Activated naive CD4-positive, alpha-beta T cell treated with anti-CD3 and anti-CD28 coated beads for 36 hours (primary cell): ENCODE measurements around the gene OGG1. TPM values are rescaled to one million over a fixed set of nuclear protein-coding genes. Genes with fewer than 3 reads are reported as not detected.

Experiments
- CTCF ChIA-PET: fragments of 350-600 bp; sonication (Branson Sonifier 250); formaldehyde crosslinking; loops from one replicate; lab custom pipeline; 2021; ENCODE audit warnings: antibody characterized with exemption; lab: Charles Lee
- DNase-seq: peaks from one replicate; pipeline ENCODE4 v3.0.0-alpha.2; 2020
- H3K27ac Mint-ChIP-seq: one replicate; pipeline ENCODE4 v1.8.0; 2021; ENCODE audit warnings: mild to moderate bottlenecking, mixed read lengths
- H3K27me3 Mint-ChIP-seq: one replicate; pipeline ENCODE4 v1.8.0; 2021; ENCODE audit warnings: low read depth, mixed read lengths
- H3K36me3 Mint-ChIP-seq: one replicate; pipeline ENCODE4 v1.8.0; 2021; ENCODE audit warnings: low read depth, mixed read lengths
- H3K4me1 Mint-ChIP-seq: one replicate; pipeline ENCODE4 v1.8.0; 2021; ENCODE audit warnings: low read depth, mixed read lengths
- H3K4me3 Mint-ChIP-seq: one replicate; pipeline ENCODE4 v1.8.0; 2021; ENCODE audit warnings: mild to moderate bottlenecking, moderate library complexity, mixed read lengths
- H3K9me3 Mint-ChIP-seq: one replicate; pipeline ENCODE4 v1.8.0; 2021; ENCODE audit warnings: mixed read lengths
- intact Hi-C: fragments of 100-400 bp; cut with micrococcal nuclease; formaldehyde crosslinking; loops from one replicate; pipeline ENCODE4 v1.15.1; 2023
- total RNA-seq, 2 experiments: library from RNA; stranded (reverse); gene quantifications; one replicate each; pipeline ENCODE4 v1.2.3, GENCODE V29; 2021

Gene OGG1
- total RNA-seq, 2 experiments from 2014 or later, result 26.1 to 28.5 TPM

DNA sequence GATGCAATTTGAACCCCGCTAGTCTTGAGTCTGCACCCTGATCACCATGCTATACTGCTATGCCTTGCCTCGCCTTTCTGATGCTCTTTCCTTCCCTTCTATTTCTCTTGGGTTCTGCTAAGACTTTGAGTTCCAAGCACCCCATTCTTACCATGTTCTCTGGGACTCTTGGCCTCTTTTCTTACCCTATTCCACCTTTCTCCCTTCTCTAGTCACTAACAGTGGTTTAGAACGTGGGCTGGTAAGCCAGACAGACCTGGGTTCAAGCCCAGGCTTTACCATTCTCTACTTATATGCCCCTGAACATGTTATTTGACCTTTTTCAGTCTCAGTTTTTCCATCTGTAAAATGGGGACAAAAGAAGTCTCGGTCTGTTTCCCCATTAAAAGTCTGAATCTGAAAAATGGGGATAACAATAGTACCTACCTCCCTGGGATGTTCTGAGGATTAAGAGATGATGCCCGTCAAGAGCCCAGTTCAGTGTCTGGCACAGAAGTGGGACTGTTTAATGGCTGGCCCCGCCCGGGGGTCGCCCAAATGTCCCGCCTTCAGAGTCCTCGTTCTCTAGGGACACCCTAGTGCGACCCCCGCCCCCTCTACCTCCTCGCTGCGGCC, 42.1 kb downstream of the OGG1 start:
- DNase-seq, result no peak
- H3K4me3 Mint-ChIP-seq, result peak overlapping the region; percentile 94
- H3K36me3 Mint-ChIP-seq, result peaks cover 33% of the 10 kb centered on the region

DNA sequence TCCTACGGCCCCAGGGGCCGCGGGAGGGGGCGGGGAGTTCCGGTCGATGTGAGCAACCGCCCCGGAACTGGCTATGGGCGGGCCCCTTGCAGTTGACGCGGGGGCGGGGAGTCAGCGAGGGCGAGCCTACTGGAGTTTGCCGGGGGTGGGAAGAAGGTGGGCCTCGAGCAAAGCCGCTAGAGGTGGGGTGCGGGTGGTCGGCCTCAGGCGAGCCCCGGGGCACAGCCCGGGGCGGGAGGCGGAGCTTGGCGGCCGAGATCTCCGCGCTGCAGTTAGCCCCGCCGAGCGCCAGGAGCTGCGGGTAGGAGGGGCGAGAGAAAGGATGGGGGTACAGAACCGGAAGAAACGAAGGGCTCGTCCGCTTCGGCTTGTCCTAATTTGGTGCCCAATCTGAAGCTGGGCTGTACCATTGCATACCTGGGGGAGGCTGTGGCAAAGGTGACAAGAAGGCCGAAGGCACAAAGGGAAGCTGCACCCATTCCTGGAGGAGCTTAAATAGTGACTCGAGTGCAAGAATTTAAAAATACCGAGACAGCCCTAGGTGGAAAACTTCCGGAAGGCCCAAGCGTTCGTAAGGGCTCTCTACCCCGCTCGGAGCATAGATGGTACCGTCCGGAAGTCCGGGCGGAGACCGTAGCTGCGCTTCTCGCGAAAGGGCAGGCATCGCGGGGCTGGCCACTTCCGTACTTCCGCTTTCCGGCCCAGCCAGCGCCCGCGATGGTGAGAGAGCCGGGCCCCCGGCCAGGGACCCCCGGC, 42.8 kb downstream of the OGG1 start, which contains the start of the genes ARPC4 and TADA3:
TSS of gene ARPC4 (plus strand) at position 678 of the 756 bp plus-strand sequence. CDS start at position 718, 40 bp downstream.
TSS of gene TADA3 (minus strand) at position 69 of the 756 bp plus-strand sequence. CDS start 1,007 bp downstream, outside the sequence.
- CTCF ChIA-PET, result interaction anchor here (0.5 to 1.4 kb wide), 4 partner anchors 12 to 402 kb away, joined by 3 to 6 read pairs (median 4); no protein-coding TSS in a partner anchor
- Mint-ChIP-seq H3K4me1 (peaks cover 67% of the 10 kb centered on the region), H3K9me3 (no peaks in the 10 kb centered on the region), H3K36me3 (peaks cover 34% of the 10 kb centered on the region), H3K27ac (peak within 1 kb of the TSS; percentile 100), H3K27me3 (no peaks in the 10 kb centered on the region), H3K4me3 (peak within 1 kb of the TSS; percentile 94)
- peak; percentile 94 for DNase-seq
- intact Hi-C loops, result loop anchor here (1.0 to 5.0 kb wide), 15 partner anchors 14 to 529 kb away; partner anchors contain the start of genes BRPF1, FANCD2, JAGN1 and MTMR14

More for the DNA sequence above, 42.1 kb downstream of the OGG1 start:
- CTCF ChIA-PET, result interaction anchor here (0.5 to 1.5 kb wide), 5 partner anchors 10 to 167 kb away, joined by 3 to 7 read pairs (median 5); no protein-coding TSS in a partner anchor
- no peaks in the 10 kb centered on the region for H3K9me3 Mint-ChIP-seq
- intact Hi-C loops, result loop anchor here (1.0 to 5.0 kb wide), 14 partner anchors 14 to 529 kb away; partner anchors contain the start of genes BRPF1, FANCD2, JAGN1 and MTMR14
- peaks cover 67% of the 10 kb centered on the region for H3K4me1 Mint-ChIP-seq
- peak overlapping the region; percentile 100 for H3K27ac Mint-ChIP-seq
- H3K27me3 Mint-ChIP-seq, result no peaks in the 10 kb centered on the region

DNA sequence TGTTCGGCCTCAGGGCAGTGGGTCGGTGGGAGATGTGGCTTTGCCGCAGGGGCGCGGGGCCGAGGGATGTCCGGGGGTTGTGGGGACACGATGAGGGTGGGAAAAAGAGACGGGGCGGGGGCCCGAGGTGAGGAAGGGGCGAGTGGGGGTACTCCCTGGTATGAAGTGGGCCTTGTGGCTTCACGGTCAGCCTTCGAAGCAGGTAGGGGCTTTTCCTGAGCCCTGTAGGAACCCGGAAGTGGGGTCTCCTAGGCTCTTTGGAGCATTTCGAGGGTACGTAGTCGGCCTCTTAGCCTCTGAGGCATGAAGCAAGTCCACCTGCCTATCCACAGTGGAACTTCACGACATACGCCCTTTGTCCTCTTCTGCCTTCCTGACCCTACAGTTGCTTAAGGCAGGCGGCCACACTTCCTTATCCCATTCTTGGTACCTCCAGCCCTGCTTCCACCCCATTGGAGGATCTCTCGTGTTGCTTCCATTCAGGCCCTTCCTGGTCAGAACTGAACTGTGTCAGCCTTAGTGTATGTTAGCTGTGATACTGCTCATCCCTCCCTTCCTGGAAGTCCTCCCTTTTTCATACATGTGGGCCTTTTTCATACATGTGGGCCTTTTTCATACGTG, 43.5 kb downstream of the OGG1 start:
- CTCF ChIA-PET, result interaction anchor here (0.6 to 1.4 kb wide), 3 partner anchors 12 to 402 kb away, joined by 3 to 6 read pairs (median 4); no protein-coding TSS in a partner anchor
- DNase-seq, result peak; percentile 53
- no peaks in the 10 kb centered on the region for H3K9me3 Mint-ChIP-seq
- H3K27me3 Mint-ChIP-seq, result no peaks in the 10 kb centered on the region
- intact Hi-C loops, result loop anchor here (1.0 to 5.0 kb wide), 5 partner anchors 15 to 430 kb away; partner anchors contain the start of genes FANCD2 and THUMPD3
- peak overlapping the region; percentile 100 for H3K27ac Mint-ChIP-seq
- H3K4me3 Mint-ChIP-seq, result peak overlapping the region; percentile 94
- peaks cover 64% of the 10 kb centered on the region for H3K4me1 Mint-ChIP-seq
- H3K36me3 Mint-ChIP-seq, result peaks cover 37% of the 10 kb centered on the region

DNA sequence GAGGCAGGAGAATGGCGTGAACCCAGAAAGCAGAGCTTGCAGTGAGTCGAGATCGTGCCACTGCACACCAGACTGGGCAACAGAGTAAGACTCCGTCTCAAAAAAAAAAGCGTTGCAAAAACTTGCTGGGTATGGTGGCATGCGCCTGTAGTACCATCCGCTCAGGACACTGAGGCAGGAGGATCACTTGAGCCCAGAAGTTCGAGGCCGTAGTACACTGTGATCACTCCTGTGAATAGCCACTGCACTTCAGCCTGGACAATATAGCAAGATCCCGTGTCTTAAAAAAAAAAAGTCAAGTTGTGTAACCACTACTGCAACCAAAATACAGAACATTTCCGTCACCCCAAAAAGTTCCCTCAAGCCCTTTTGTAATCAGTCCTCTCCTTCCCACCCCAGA, 44.6 kb downstream of the OGG1 start:
- Mint-ChIP-seq H3K27me3 (no peaks in the 10 kb centered on the region), H3K4me3 (peak overlapping the region; percentile 94), H3K27ac (peak overlapping the region; percentile 50), H3K4me1 (peaks cover 55% of the 10 kb centered on the region), H3K9me3 (no peaks in the 10 kb centered on the region), H3K36me3 (peaks cover 34% of the 10 kb centered on the region)
- intact Hi-C loops, result loop anchor here (5.0 kb wide), 1 partner anchor 233 kb away; the partner anchor contains the start of gene FANCD2
- DNase-seq, result no peak
- CTCF ChIA-PET, result interaction anchor here (0.6 kb wide), 1 partner anchor 8 kb away, joined by 4 read pairs; no protein-coding TSS in a partner anchor

DNA sequence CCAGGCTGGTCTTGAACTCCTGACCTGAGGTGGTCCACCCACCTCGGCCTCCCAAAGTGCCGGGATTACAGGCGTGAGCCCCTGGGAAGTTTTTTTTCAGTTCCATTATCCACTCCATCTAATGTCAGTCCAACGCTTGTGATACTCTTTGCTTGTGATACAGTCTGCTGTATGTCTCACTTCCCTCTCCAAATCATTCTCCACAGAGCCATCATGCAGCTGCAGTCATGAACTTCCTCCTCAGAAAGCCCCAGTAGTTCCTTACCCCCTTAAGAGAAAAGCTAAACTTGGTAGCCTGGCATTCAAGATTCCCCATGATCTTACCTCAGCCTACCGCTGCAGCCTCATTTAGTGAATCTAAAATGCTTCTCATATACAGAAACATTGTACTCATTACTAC, 45.5 kb downstream of the OGG1 start:
- no peaks in the 10 kb centered on the region for H3K27me3 Mint-ChIP-seq
- H3K9me3 Mint-ChIP-seq, result no peaks in the 10 kb centered on the region
- H3K4me1 Mint-ChIP-seq, result peaks cover 48% of the 10 kb centered on the region
- DNase-seq, result no peak
- CTCF ChIA-PET, result interaction anchor here (0.8 kb wide), 1 partner anchor 19 kb away, joined by 3 read pairs; no protein-coding TSS in a partner anchor
- peak overlapping the region; percentile 8 for H3K27ac Mint-ChIP-seq
- H3K4me3 Mint-ChIP-seq, result peak overlapping the region; percentile 5
- H3K36me3 Mint-ChIP-seq, result peaks cover 36% of the 10 kb centered on the region
- intact Hi-C loops, result no loop called here

DNA sequence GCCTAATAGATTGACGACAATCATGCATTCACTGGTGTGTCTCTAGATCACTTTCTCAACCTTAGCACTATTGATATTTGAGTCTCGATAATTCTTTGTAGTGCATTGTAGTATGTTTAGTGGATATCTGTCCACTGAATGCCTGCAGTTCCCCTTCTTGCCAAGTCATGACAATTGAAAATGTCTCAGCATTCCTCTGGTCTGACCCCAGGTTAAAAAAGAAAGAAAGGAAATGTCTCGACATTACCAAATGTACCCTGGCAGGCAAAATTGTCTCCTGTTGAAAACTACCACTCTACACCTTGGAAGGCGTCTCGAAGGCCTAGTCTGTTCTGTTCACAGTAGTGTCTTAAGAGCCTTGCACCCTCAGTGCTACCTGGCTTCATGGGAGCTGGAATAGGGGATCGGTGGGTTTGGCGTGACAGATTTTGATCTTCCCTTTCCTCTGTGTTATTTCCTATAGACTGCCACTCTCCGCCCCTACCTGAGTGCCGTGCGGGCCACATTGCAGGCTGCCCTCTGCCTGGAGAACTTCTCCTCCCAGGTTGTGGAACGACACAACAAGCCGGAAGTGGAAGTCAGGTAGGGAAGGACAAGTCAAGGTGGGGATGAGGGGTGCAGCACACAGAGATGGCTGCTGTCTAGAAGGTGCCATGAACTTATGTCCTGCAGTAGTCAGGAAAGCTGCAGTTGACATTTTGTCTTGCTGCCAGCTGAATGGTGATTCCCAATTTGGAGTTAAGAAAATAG, 47.6 kb downstream of the OGG1 start:
- DNase-seq, result no peak
- Mint-ChIP-seq H3K27me3 (no peaks in the 10 kb centered on the region), H3K27ac (peak overlapping the region; percentile 41), H3K4me1 (peaks cover 31% of the 10 kb centered on the region), H3K4me3 (no peak overlapping the region), H3K9me3 (no peaks in the 10 kb centered on the region), H3K36me3 (peaks cover 39% of the 10 kb centered on the region)
- intact Hi-C loops, result no loop called here
- CTCF ChIA-PET, result no interaction called here

DNA sequence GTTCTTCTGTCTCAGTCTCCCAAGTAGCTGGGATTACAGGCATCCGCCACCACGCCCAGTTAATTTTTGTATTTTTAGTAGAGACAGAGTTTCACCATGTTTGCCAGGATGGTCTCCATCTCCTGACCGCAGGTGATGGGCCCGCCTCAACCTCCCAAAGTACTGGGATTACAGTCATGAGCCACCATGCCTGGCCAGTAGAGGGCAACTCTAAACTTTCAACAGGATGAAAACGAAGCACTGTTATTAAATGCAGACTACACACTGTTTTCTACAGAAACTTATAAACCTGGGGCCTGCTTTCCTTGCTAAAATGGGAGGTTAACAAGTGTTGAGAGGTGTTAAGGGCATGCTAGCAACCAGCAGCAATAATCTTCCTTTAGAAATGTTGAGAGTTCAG, 50.8 kb downstream of the OGG1 start:
- H3K36me3 Mint-ChIP-seq, result peaks cover 55% of the 10 kb centered on the region
- peak; percentile 22 for DNase-seq
- no peak overlapping the region for H3K4me3 Mint-ChIP-seq
- H3K27me3 Mint-ChIP-seq, result no peaks in the 10 kb centered on the region
- peaks cover 19% of the 10 kb centered on the region for H3K4me1 Mint-ChIP-seq
- H3K27ac Mint-ChIP-seq, result peak overlapping the region; percentile 41
- H3K9me3 Mint-ChIP-seq, result no peaks in the 10 kb centered on the region
- CTCF ChIA-PET, result no interaction called here
- intact Hi-C loops, result loop anchor here (10.0 kb wide), 1 partner anchor 296 kb away; no protein-coding TSS in a partner anchor

DNA sequence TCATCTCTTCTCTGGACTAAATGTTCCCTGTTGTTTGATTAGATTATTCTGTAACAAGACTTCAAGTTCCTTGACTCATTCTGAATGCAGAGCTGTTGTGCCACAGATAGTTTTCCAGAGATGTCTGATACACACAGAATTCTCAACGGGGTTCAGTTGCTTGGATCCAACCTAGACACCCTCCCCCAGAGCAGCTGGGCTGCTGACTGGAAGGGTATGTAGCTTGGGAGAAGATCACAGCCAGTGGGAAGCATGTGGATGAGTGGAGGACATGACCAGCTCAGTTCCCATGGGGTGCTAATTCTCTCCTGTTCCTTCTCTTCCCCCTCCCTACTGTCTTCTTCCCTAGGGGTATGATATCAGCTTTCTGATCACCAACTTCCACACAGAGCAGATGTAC, 53.7 kb downstream of the OGG1 start:
- CTCF ChIA-PET, result no interaction called here
- Mint-ChIP-seq H3K27ac (peak overlapping the region; percentile 72), H3K36me3 (peaks cover 46% of the 10 kb centered on the region), H3K4me3 (no peak overlapping the region), H3K9me3 (no peaks in the 10 kb centered on the region), H3K27me3 (no peaks in the 10 kb centered on the region), H3K4me1 (peaks cover 12% of the 10 kb centered on the region)
- DNase-seq, result no peak
- intact Hi-C loops, result loop anchor here (10.0 kb wide), 1 partner anchor 299 kb away; no protein-coding TSS in a partner anchor

DNA sequence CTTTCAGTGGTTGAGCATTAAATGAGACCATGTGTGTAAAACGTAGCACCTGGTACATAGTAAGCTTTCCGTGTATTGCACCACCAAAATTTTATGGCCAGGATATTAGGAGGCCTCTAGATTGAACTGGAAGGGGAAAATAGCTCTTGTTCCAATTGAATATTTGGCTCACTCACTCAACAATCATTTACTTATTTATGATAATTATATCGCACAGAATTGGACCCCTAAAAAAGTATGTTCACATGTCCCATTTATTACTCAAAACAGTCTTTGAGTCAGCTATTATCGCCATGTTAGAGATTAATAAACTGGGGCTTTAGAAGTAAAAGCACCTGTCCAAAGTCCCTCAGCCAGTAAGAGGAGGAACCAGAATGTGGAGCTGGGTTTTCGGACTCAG, 55.2 kb downstream of the OGG1 start:
- intact Hi-C loops, result loop anchor here (10.0 kb wide), 1 partner anchor 300 kb away; no protein-coding TSS in a partner anchor
- Mint-ChIP-seq H3K4me3 (no peak overlapping the region), H3K36me3 (peaks cover 47% of the 10 kb centered on the region), H3K4me1 (peaks cover 25% of the 10 kb centered on the region), H3K27me3 (no peaks in the 10 kb centered on the region), H3K9me3 (no peaks in the 10 kb centered on the region), H3K27ac (no peak overlapping the region)
- CTCF ChIA-PET, result interaction anchor here (0.5 to 1.0 kb wide), 3 partner anchors 16 to 77 kb away, joined by 3 to 4 read pairs (median 4); no protein-coding TSS in a partner anchor
- no peak for DNase-seq

DNA sequence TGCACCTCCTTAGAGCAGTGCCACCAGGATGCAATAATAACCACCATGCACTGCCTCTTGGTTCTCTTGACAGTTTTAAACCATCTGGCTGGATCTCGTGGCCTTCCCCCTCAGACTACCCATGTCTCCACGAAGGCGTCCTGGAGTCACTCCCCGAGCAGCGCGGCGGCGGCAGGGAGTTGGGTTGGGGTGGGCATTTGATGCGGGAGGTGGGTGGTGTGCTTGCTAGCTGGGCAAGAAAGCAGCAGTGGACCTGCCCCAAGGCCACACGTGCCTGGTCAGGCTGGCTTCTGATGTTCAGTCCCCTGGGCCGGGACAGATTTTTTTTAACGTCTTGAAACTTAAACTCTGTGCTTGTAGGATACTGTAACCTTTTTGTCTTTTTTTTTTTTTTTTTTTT, 56.4 kb downstream of the OGG1 start:
- no peak for DNase-seq
- H3K9me3 Mint-ChIP-seq, result no peaks in the 10 kb centered on the region
- no peak overlapping the region for H3K4me3 Mint-ChIP-seq
- no peak overlapping the region for H3K27ac Mint-ChIP-seq
- CTCF ChIA-PET, result no interaction called here
- peaks cover 39% of the 10 kb centered on the region for H3K36me3 Mint-ChIP-seq
- no peaks in the 10 kb centered on the region for H3K27me3 Mint-ChIP-seq
- intact Hi-C loops, result loop anchor here (10.0 kb wide), 1 partner anchor 301 kb away; no protein-coding TSS in a partner anchor
- H3K4me1 Mint-ChIP-seq, result peaks cover 32% of the 10 kb centered on the region
